ENCODE data around the gene ATP1A1.
A peak's percentile ranks its signal among the peaks of the same experiment; 100 is the strongest.

GRCh38 chr1:116359060-116359830 lies 13.8 kb upstream of the ATP1A1 start:
- TF ChIP-seq CTCF (IDR thresholded peaks at IDR 0.05) (no peak), POLR2AphosphoS5 (IDR thresholded peaks at IDR 0.05; ENCODE audit: insufficient read depth in 1 of 2, low read depth in 1 of 2) (peak in 1 of 2 donors; percentile 8), POLR2A (IDR thresholded peaks at IDR 0.05) (no peak)

Data from vagina (tissue), 2 donors.